Dermis microvascular lymphatic vessel endothelial cell (primary cell): ENCODE results near the gene AIRE. TPM values are rescaled to one million over a fixed set of nuclear protein-coding genes. Genes with fewer than 3 reads are reported as not detected.
A peak's percentile ranks its signal among the peaks of the same experiment; 100 is the strongest.
"Not testable (repeated sequence)": the region's sequence is repeated elsewhere in the genome, so short reads cannot be mapped to it uniquely, and the experiment has no call there.

Experiments used
- DNase-seq, 2 donors: peaks; one replicate each; pipeline versions ENCODE4 v3.0.0 to v3.0.0-alpha.2; 2010; ENCODE audit warnings: low read depth in 2 of 2
- total RNA-seq: library from RNA; depleted of rRNA; stranded (reverse); fragments of >200 nt; gene quantifications from 2 replicates; pipeline ENCODE4 v1.2.1, GENCODE V29; 2014

AIRE gene
- total RNA-seq, 1 donor from 2014 or later: not detected

- no peak for DNase-seq
Observed at GRCh38 chr21:44291078-44291935, 5.6 kb downstream of the AIRE start.

GRCh38 chr21:44291936-44292811 lies 6.5 kb downstream of the AIRE start:
- no peak for DNase-seq

- no peak for DNase-seq
Observed at GRCh38 chr21:44292812-44293195, 7.1 kb downstream of the AIRE start.

- no peak for DNase-seq
Observed at GRCh38 chr21:44293551-44294231, 8.0 kb downstream of the AIRE start.

- DNase-seq: no peak
Observed at GRCh38 chr21:44294391-44295162, 8.9 kb downstream of the AIRE start.

- DNase-seq: no peak
Observed at GRCh38 chr21:44295163-44295573, 9.5 kb downstream of the AIRE start.

- no peak for DNase-seq
Observed at GRCh38 chr21:44295646-44296045, 10.0 kb downstream of the AIRE start.

GRCh38 chr21:44296103-44296519 lies 10.4 kb downstream of the AIRE start:
- no peak for DNase-seq

- no peak for DNase-seq
Observed at GRCh38 chr21:44296916-44297315, 11.2 kb downstream of the AIRE start.

GRCh38 chr21:44297525-44298290 lies 12.0 kb downstream of the AIRE start:
- peak; percentile 60 to 86 for DNase-seq

GRCh38 chr21:44298301-44298700 lies 12.6 kb downstream of the AIRE start:
- peak in 1 of 2 donors; percentile 25 for DNase-seq

GRCh38 chr21:44299085-44299457 lies 13.4 kb downstream of the AIRE start:
- no peak for DNase-seq

- peak in 1 of 2 donors; percentile 41 for DNase-seq
Observed at GRCh38 chr21:44299458-44300261, 14.0 kb downstream of the AIRE start, which contains the start of gene PFKL. PFKL (plus strand) TSS chr21:44300053; CDS start chr21:44300106, 53 bp downstream.

- DNase-seq: peak in 1 of 2 donors; percentile 60
Observed at GRCh38 chr21:44300262-44300959, 14.7 kb downstream of the AIRE start.

- DNase-seq: no peak
Observed at GRCh38 chr21:44301141-44301540, 15.5 kb downstream of the AIRE start.

GRCh38 chr21:44301961-44302406 lies 16.3 kb downstream of the AIRE start:
- DNase-seq: no peak

GRCh38 chr21:44302573-44303401 lies 17.1 kb downstream of the AIRE start:
- DNase-seq: not testable (repeated sequence)
